Endothelial cell of umbilical vein (primary cell): Measurements from ENCODE around the gene ALOX5AP.

Source experiments
- CTCF ChIP-seq, 2 donors: IDR thresholded peaks; 1 replicate in 1 of 2; 2 replicates in 1 of 2; pipeline ENCODE4 v1.5.1; 2011; ENCODE audit warnings: low read length in 2 of 2, mild to moderate bottlenecking in 2 of 2, moderate library complexity in 2 of 2, control low read depth in 1 of 2, inconsistent platforms in 1 of 2, low read depth in 1 of 2; ENCODE audit not compliant: insufficient read depth in 1 of 2; ENCODE audit errors: extremely low read depth in 1 of 2
- MAX ChIP-seq: IDR thresholded peaks from 2 replicates; pipeline ENCODE4 v1.6.1; 2011; ENCODE audit not compliant: insufficient read depth, insufficient read length
- POLR2A ChIP-seq: IDR thresholded peaks from 2 replicates; pipeline ENCODE4 v1.6.1; 2012; ENCODE audit warnings: low read depth, mild to moderate bottlenecking, control low read depth, low read length

- no peak for TF ChIP-seq MAX
- TF ChIP-seq CTCF (IDR thresholded peaks at IDR 0.05; ENCODE audit: extremely low read depth in 1 of 2, insufficient read depth in 1 of 2, low read depth in 1 of 2, low read length in 2 of 2), result no peak
- no peak for TF ChIP-seq POLR2A
Observed at GRCh38 chr13:30721936-30722335, 13.4 kb upstream of the ALOX5AP start.
